Activated CD4-positive, alpha-beta T cell treated with anti-CD3 and anti-CD28 coated beads, Interleukin-2, amount 10 ng/mL, durations not matched to agents 24 days and 14 days (primary cell): Measurements from ENCODE around the gene TIAM2. TPM values are rescaled to one million over a fixed set of nuclear protein-coding genes. Genes with fewer than 3 reads are reported as not detected.
A peak's percentile ranks its signal among the peaks of the same experiment; 100 is the strongest.
"Not testable (repeated sequence)": the region's sequence is repeated elsewhere in the genome, so short reads cannot be mapped to it uniquely, and the experiment has no call there.

ENCODE experiments used
- DNase-seq: peaks from one replicate; pipeline ENCODE4 v3.0.0; 2022
- H3K27ac Mint-ChIP-seq: one replicate; pipeline ENCODE4 v1.8.0; 2022; ENCODE audit warnings: mild to moderate bottlenecking, mixed read lengths
- H3K27me3 Mint-ChIP-seq: one replicate; pipeline ENCODE4 v1.8.0; 2022; ENCODE audit warnings: mixed read lengths
- H3K36me3 Mint-ChIP-seq: one replicate; pipeline ENCODE4 v1.8.0; 2022; ENCODE audit warnings: low read depth, mild to moderate bottlenecking, mixed read lengths
- H3K4me1 Mint-ChIP-seq: one replicate; pipeline ENCODE4 v1.8.0; 2021; ENCODE audit warnings: mixed read lengths
- H3K4me3 Mint-ChIP-seq: one replicate; pipeline ENCODE4 v1.8.0; 2022; ENCODE audit warnings: mild to moderate bottlenecking, moderate library complexity, mixed read lengths
- H3K9me3 Mint-ChIP-seq: one replicate; pipeline ENCODE4 v1.8.0; 2021; ENCODE audit warnings: mixed read lengths
- intact Hi-C: fragments of 100-400 bp; cut with micrococcal nuclease; formaldehyde crosslinking; loops from one replicate; pipeline ENCODE4 v1.15.1; 2023
- total RNA-seq: library from RNA; stranded (reverse); gene quantifications from 2 replicates; pipeline ENCODE4 v1.2.3, GENCODE V29; 2022

The TIAM2 gene
- total RNA-seq, 1 donor from 2014 or later = 86.9 TPM

- peaks cover 6% of the 10 kb centered on the region for H3K4me1 Mint-ChIP-seq
- intact Hi-C loops = no loop called here
- no peak overlapping the region for H3K4me3 Mint-ChIP-seq
- no peak overlapping the region for H3K27ac Mint-ChIP-seq
- no peaks in the 10 kb centered on the region for H3K9me3 Mint-ChIP-seq
- H3K36me3 Mint-ChIP-seq = peaks cover 6% of the 10 kb centered on the region
- DNase-seq = no peak
- H3K27me3 Mint-ChIP-seq = no peaks in the 10 kb centered on the region
Observed at GRCh38 chr6:155089746-155090145, 94.6 kb downstream of the TIAM2 start.

- H3K36me3 Mint-ChIP-seq = peaks cover 8% of the 10 kb centered on the region
- intact Hi-C loops = no loop called here
- no peak overlapping the region for H3K27ac Mint-ChIP-seq
- H3K9me3 Mint-ChIP-seq = no peaks in the 10 kb centered on the region
- H3K4me1 Mint-ChIP-seq = peaks cover 9% of the 10 kb centered on the region
- H3K4me3 Mint-ChIP-seq = no peak overlapping the region
- H3K27me3 Mint-ChIP-seq = no peaks in the 10 kb centered on the region
- DNase-seq = no peak
Observed at GRCh38 chr6:155090166-155090565, 95.1 kb downstream of the TIAM2 start.

GRCh38 chr6:155091756-155092155 is 96.6 kb downstream of the TIAM2 start:
- H3K9me3 Mint-ChIP-seq = peaks cover 3% of the 10 kb centered on the region
- DNase-seq = no peak
- H3K4me3 Mint-ChIP-seq = no peak overlapping the region
- no peak overlapping the region for H3K27ac Mint-ChIP-seq
- H3K36me3 Mint-ChIP-seq = peaks cover 8% of the 10 kb centered on the region
- peaks cover 14% of the 10 kb centered on the region for H3K4me1 Mint-ChIP-seq
- intact Hi-C loops = no loop called here
- no peaks in the 10 kb centered on the region for H3K27me3 Mint-ChIP-seq

- no peak overlapping the region for H3K27ac Mint-ChIP-seq
- peak; percentile 65 for DNase-seq
Observed at GRCh38 chr6:155093430-155093829, 98.3 kb downstream of the TIAM2 start.

GRCh38 chr6:155100087-155100486 is 105.0 kb downstream of the TIAM2 start:
- Mint-ChIP-seq H3K9me3 (peaks cover 13% of the 10 kb centered on the region), H3K27me3 (no peaks in the 10 kb centered on the region), H3K36me3 (peaks cover 7% of the 10 kb centered on the region), H3K4me1 (peaks cover 25% of the 10 kb centered on the region), H3K4me3 (no peak overlapping the region), H3K27ac (peak overlapping the region; percentile 4)
- intact Hi-C loops = no loop called here
- DNase-seq = no peak

More at GRCh38 chr6:155093430-155093829, 98.3 kb downstream of the TIAM2 start:
- Mint-ChIP-seq H3K27me3 (no peaks in the 10 kb centered on the region), H3K9me3 (peaks cover 13% of the 10 kb centered on the region), H3K4me3 (no peak overlapping the region), H3K36me3 (peaks cover 14% of the 10 kb centered on the region), H3K4me1 (peaks cover 14% of the 10 kb centered on the region)
- intact Hi-C loops = no loop called here

GRCh38 chr6:155100591-155100990 is 105.5 kb downstream of the TIAM2 start:
- no peaks in the 10 kb centered on the region for H3K27me3 Mint-ChIP-seq
- DNase-seq = no peak
- H3K9me3 Mint-ChIP-seq = peaks cover 13% of the 10 kb centered on the region
- H3K4me3 Mint-ChIP-seq = no peak overlapping the region
- H3K27ac Mint-ChIP-seq = no peak overlapping the region
- intact Hi-C loops = no loop called here
- H3K4me1 Mint-ChIP-seq = peaks cover 22% of the 10 kb centered on the region
- H3K36me3 Mint-ChIP-seq = peaks cover 7% of the 10 kb centered on the region

GRCh38 chr6:155103083-155103645 is 108.0 kb downstream of the TIAM2 start:
- DNase-seq, H3K4me3 Mint-ChIP-seq, intact Hi-C loops, H3K27me3 Mint-ChIP-seq, H3K27ac Mint-ChIP-seq, H3K9me3 Mint-ChIP-seq: not testable (repeated sequence)
- H3K36me3 Mint-ChIP-seq = peaks cover 13% of the 10 kb centered on the region
- H3K4me1 Mint-ChIP-seq = peaks cover 38% of the 10 kb centered on the region

- DNase-seq = peak; percentile 61
- Mint-ChIP-seq H3K27ac (peak overlapping the region; percentile 65), H3K4me1 (peaks cover 44% of the 10 kb centered on the region), H3K27me3 (peaks cover 2% of the 10 kb centered on the region), H3K9me3 (no peaks in the 10 kb centered on the region), H3K4me3 (peak overlapping the region; percentile 28), H3K36me3 (peaks cover 21% of the 10 kb centered on the region)
- intact Hi-C loops = loop anchor here (1.0 kb wide), 2 partner anchors 23 to 67 kb away; no protein-coding TSS in a partner anchor
Observed at GRCh38 chr6:155103816-155104366, 108.8 kb downstream of the TIAM2 start.

GRCh38 chr6:155106456-155107115 is 111.5 kb downstream of the TIAM2 start:
- H3K27ac Mint-ChIP-seq = peak overlapping the region; percentile 95

GRCh38 chr6:155107432-155108069 is 112.4 kb downstream of the TIAM2 start:
- intact Hi-C loops = loop anchor here (2.0 to 5.0 kb wide), 2 partner anchors 47 to 110 kb away; partner anchors contain the start of gene TIAM2
- peak overlapping the region; percentile 86 for H3K4me3 Mint-ChIP-seq
- no peak for DNase-seq

More at GRCh38 chr6:155106456-155107115, 111.5 kb downstream of the TIAM2 start:
- Mint-ChIP-seq H3K4me3 (peak overlapping the region; percentile 86), H3K27me3 (peaks cover 2% of the 10 kb centered on the region), H3K36me3 (peaks cover 31% of the 10 kb centered on the region), H3K4me1 (peaks cover 46% of the 10 kb centered on the region), H3K9me3 (no peaks in the 10 kb centered on the region)
- intact Hi-C loops = loop anchor here (1.0 to 5.0 kb wide), 3 partner anchors 10 to 109 kb away; partner anchors contain the start of gene TIAM2
- no peak for DNase-seq

GRCh38 chr6:155108070-155108820 is 113.1 kb downstream of the TIAM2 start:
- H3K27me3 Mint-ChIP-seq = peaks cover 2% of the 10 kb centered on the region
- H3K9me3 Mint-ChIP-seq = no peaks in the 10 kb centered on the region
- peak overlapping the region; percentile 86 for H3K4me3 Mint-ChIP-seq
- peaks cover 42% of the 10 kb centered on the region for H3K36me3 Mint-ChIP-seq
- DNase-seq = no peak
- peaks cover 52% of the 10 kb centered on the region for H3K4me1 Mint-ChIP-seq
- H3K27ac Mint-ChIP-seq = peak overlapping the region; percentile 95
- intact Hi-C loops = loop anchor here (5.0 kb wide), 1 partner anchor 111 kb away; the partner anchor contains the start of gene TIAM2

More at GRCh38 chr6:155107432-155108069, 112.4 kb downstream of the TIAM2 start:
- Mint-ChIP-seq H3K4me1 (peaks cover 48% of the 10 kb centered on the region), H3K36me3 (peaks cover 37% of the 10 kb centered on the region), H3K9me3 (no peaks in the 10 kb centered on the region), H3K27me3 (peaks cover 2% of the 10 kb centered on the region), H3K27ac (peak overlapping the region; percentile 95)

GRCh38 chr6:155110721-155111120 is 115.6 kb downstream of the TIAM2 start:
- DNase-seq = no peak
- Mint-ChIP-seq H3K4me1 (peaks cover 43% of the 10 kb centered on the region), H3K27me3 (peaks cover 2% of the 10 kb centered on the region), H3K27ac (no peak overlapping the region), H3K36me3 (peaks cover 46% of the 10 kb centered on the region), H3K9me3 (no peaks in the 10 kb centered on the region), H3K4me3 (peak overlapping the region; percentile 46)
- intact Hi-C loops = no loop called here

- DNase-seq = no peak
- no peaks in the 10 kb centered on the region for H3K9me3 Mint-ChIP-seq
- no peak overlapping the region for H3K4me3 Mint-ChIP-seq
- H3K27ac Mint-ChIP-seq = peak overlapping the region; percentile 42
- H3K4me1 Mint-ChIP-seq = peaks cover 42% of the 10 kb centered on the region
- H3K27me3 Mint-ChIP-seq = no peaks in the 10 kb centered on the region
- peaks cover 44% of the 10 kb centered on the region for H3K36me3 Mint-ChIP-seq
- intact Hi-C loops = no loop called here
Observed at GRCh38 chr6:155112757-155113156, 117.6 kb downstream of the TIAM2 start.
